Heart right ventricle (tissue), 16 donors: ENCODE data around the gene RNASE9. TPM values are rescaled to one million over a fixed set of nuclear protein-coding genes. Genes with fewer than 3 reads are reported as not detected.

ENCODE experiments used
- ATAC-seq, 8 donors: fragments of 200-7000 bp; cut with Tn5 transposase; one replicate each; pipeline ENCODE4 v1.9.1; 2020; ENCODE audit warnings: mild to moderate bottlenecking in 8 of 8, moderate library complexity in 8 of 8, moderate number of reproducible peaks in 1 of 8
- DNase-seq, 2 donors: peaks; one replicate each; pipeline ENCODE4 v3.0.0-alpha.2; 2020
- H3K27ac ChIP-seq, 10 donors: fragments of 200-600 bp; sonication (generic) in 2 of 10; one replicate each; pipeline versions ENCODE4 v1.5.0 to v1.8.0; 2020 to 2022; ENCODE audit warnings: mild to moderate bottlenecking in 3 of 10
- H3K27me3 ChIP-seq, 7 donors: fragments of 200-600 bp; one replicate each; pipeline ENCODE4 v1.8.0; 2021 to 2022; ENCODE audit warnings: mild to moderate bottlenecking in 2 of 7
- H3K36me3 ChIP-seq, 9 donors: fragments of 200-600 bp; sonication (generic) in 1 of 9; one replicate each; pipeline versions ENCODE4 v1.5.0 to v1.8.0; 2020 to 2022; ENCODE audit warnings: mild to moderate bottlenecking in 2 of 9
- H3K4me1 ChIP-seq, 9 donors: fragments of 200-600 bp; sonication (generic) in 1 of 9; one replicate each; pipeline versions ENCODE4 v1.5.0 to v1.8.0; 2020 to 2022; ENCODE audit warnings: mild to moderate bottlenecking in 4 of 9
- H3K4me3 ChIP-seq, 10 donors: fragments of 200-600 bp; sonication (generic) in 2 of 10; one replicate each; pipeline versions ENCODE4 v1.5.0 to v1.8.0; 2020 to 2022; ENCODE audit warnings: mild to moderate bottlenecking in 7 of 10, moderate library complexity in 2 of 10
- H3K9me3 ChIP-seq, 11 donors: fragments of 200-600 bp in 10 of 11; sonication (generic) in 2 of 11; one replicate each; pipeline versions ENCODE4 v1.5.0 to v1.8.0; 2013 to 2022; ENCODE audit warnings: mild to moderate bottlenecking in 2 of 11, control low read depth in 1 of 11, moderate library complexity in 1 of 11
- CTCF ChIP-seq, 9 donors: fragments of 200-600 bp; sonication (generic) in 2 of 9; IDR thresholded peaks; one replicate each; pipeline versions ENCODE4 v1.5.0 to v1.8.0; 2021 to 2022; ENCODE audit warnings: antibody characterized with exemption in 9 of 9, mild to moderate bottlenecking in 5 of 9, moderate library complexity in 1 of 9
- whole genome bisulfite sequencing, 2 donors: extraction: QIAGEN DNeasy Blood & Tissue Kit; methylation state at CpG; one replicate each; pipeline ENCODE4 v1.1.7; 2013; ENCODE audit warnings: inconsistent platforms in 1 of 2; 5-methylcytosine and 5-hydroxymethylcytosine counted together
- intact Hi-C, 10 donors: fragments of 100-400 bp; cut with DNase I; formaldehyde crosslinking; loops; one replicate each; pipeline versions ENCODE4 v1.11.1 to v1.14.2; 2022
- polyA plus RNA-seq, 2 donors: library from polyadenylated mRNA; stranded (reverse); fragments of 200-250 nt; gene quantifications; one replicate each; pipeline ENCODE4 v1.2.3, GENCODE V29; 2013
- total RNA-seq, 10 donors: library from RNA; stranded (reverse); fragmentation: NEBNext Ultra II Directional in 3 of 10; extraction: Animal tissue kit (Norgen Biotek cat#: 25700) in 3 of 10; gene quantifications; one replicate each; pipeline versions ENCODE4 v1.2.1 to v1.2.4, GENCODE V29; 2021 to 2023
- donor health status: Arrhythmogenic right ventricular cardiomyopathy.
- donor health status: ischemic (EF 13 %, LVEDD 7.1; RV severe dilation, severe dysfunction).
- donor health status: healthy with polysubstance abuse.
- donor health status: DM: no; HTN: yes; CAD: no.
- donor health status: DM: no; HTN: no; CAD: no.
- donor health status: ischemic (EF 25% LVEDD 6.9; RV normal size, moderate dysfunction).
- donor health status: ischemic (EF 25% LVEDD 5.7; RV mildly dilated, moderate dysfunction).
- donor health status: healthy.
- donor health status: DM: yes; HTN: yes; CAD: no.
- donor health status: Ischemic cardiomyopathy.
- donor health status: ischemic (EF 35%, LVEDD 5.7; RV mildly dilated, moderate dysfunction).
- donor health status: nonischemic (EF 11% LVEDD 7.7; RV severe dilation, severe dysfunction).
- donor health status: DM: yes; HTN: yes; CAD: no.
- donor health status: PGD.
- donor health status: ischemic (EF 29% LVEDD 5.4; RV normal size, mild dysfunction).
- donor health status: nonischemic (EF 23%, LVEDD 6.1; RV moderate dilation, normal function).

RNASE9 gene
- total and polyA plus RNA-seq, 12 donors: not detected

GRCh38 chr14:20546877-20547276 is 14.0 kb downstream of the RNASE9 start:
- H3K27me3 ChIP-seq: peaks cover 0 to 8% (median 4%) of the 10 kb centered on the region in 7 donors
- 56 to 60% methylated on average over 3 of the region's 3 CpGs for WGBS, 2 donors
- H3K9me3 ChIP-seq: no peaks in the 10 kb centered on the region
- no peak overlapping the region for H3K4me3 ChIP-seq
- no peak overlapping the region for H3K27ac ChIP-seq
- DNase-seq (no peak), ATAC-seq (no peak)
- intact Hi-C loops: loop anchor here in 1 of 10 donors (10.0 kb wide), 1 partner anchor 508 kb away; the partner anchor contains the start of gene RNASE8
- no peaks in the 10 kb centered on the region for H3K36me3 ChIP-seq
- TF ChIP-seq CTCF (IDR thresholded peaks at IDR 0.05): no peak
- no peaks in the 10 kb centered on the region for H3K4me1 ChIP-seq

- no peak for TF ChIP-seq CTCF (IDR thresholded peaks at IDR 0.05)
- Histone ChIP-seq H3K27ac (no peak overlapping the region), H3K27me3 (no peaks in the 10 kb centered on the region), H3K4me1 (no peaks in the 10 kb centered on the region), H3K4me3 (no peak overlapping the region), H3K36me3 (no peaks in the 10 kb centered on the region), H3K9me3 (no peaks in the 10 kb centered on the region)
- ATAC-seq (no peak), DNase-seq (no peak)
- intact Hi-C loops: loop anchor here in 4 of 10 donors (10.0 kb wide), 4 partner anchors 65 to 515 kb away; partner anchors contain the start of genes ANG (in 1 of the 4), RNASE4 (in 1 of the 4) and RNASE8 (in 1 of the 4)
- 46% methylated on average over 4 of the region's 4 CpGs for whole genome bisulfite sequencing, 2 donors
These were observed 20.9 kb downstream of the RNASE9 start for GRCh38 chr14:20539906-20540305.

GRCh38 chr14:20530771-20531571 is 29.9 kb downstream of the RNASE9 start:
- ATAC-seq: no peak
- Histone ChIP-seq H3K4me1 (peaks cover 0 to 5% (median 0%) of the 10 kb centered on the region in 9 donors), H3K36me3 (no peaks in the 10 kb centered on the region), H3K27me3 (peaks cover 0 to 5% (median 0%) of the 10 kb centered on the region in 7 donors), H3K27ac (no peak overlapping the region), H3K9me3 (no peaks in the 10 kb centered on the region), H3K4me3 (no peak overlapping the region)
- intact Hi-C loops: loop anchor here in 7 of 10 donors (2.0 to 10.0 kb wide), 7 partner anchors 74 to 164 kb away; partner anchors contain the start of genes ANG (in 1 of the 7) and RNASE4 (in 1 of the 7)
- TF ChIP-seq CTCF (IDR thresholded peaks at IDR 0.05): peak; percentile 30 to 74 (median 65)
- WGBS, 2 donors: 12 to 17% methylated on average over 8 of the region's 8 CpGs
- DNase-seq: peak; percentile 58 to 60

GRCh38 chr14:20529806-20530205 is 31.0 kb downstream of the RNASE9 start:
- ATAC-seq: no peak
- intact Hi-C loops: loop anchor here in 7 of 10 donors (2.0 to 10.0 kb wide), 7 partner anchors 75 to 165 kb away; partner anchors contain the start of genes ANG (in 1 of the 7) and RNASE4 (in 1 of the 7)
- WGBS, 2 donors: 78 to 85% methylated on average over 3 of the region's 3 CpGs

More at GRCh38 chr14:20529806-20530205, 31.0 kb downstream of the RNASE9 start:
- no peak overlapping the region for H3K4me3 ChIP-seq
- H3K36me3 ChIP-seq: no peaks in the 10 kb centered on the region
- no peak for TF ChIP-seq CTCF (IDR thresholded peaks at IDR 0.05)
- H3K4me1 ChIP-seq: peaks cover 0 to 5% (median 0%) of the 10 kb centered on the region in 9 donors
- H3K27me3 ChIP-seq: peaks cover 0 to 13% (median 0%) of the 10 kb centered on the region in 7 donors
- no peak overlapping the region for H3K27ac ChIP-seq
- no peak for DNase-seq
- no peaks in the 10 kb centered on the region for H3K9me3 ChIP-seq
